NT2/D1 (cell line): Measurements from ENCODE around the gene SARNP.

ENCODE experiments used
- DNase-seq: peaks from one replicate; pipeline ENCODE4 v3.0.0-alpha.2; 2011; ENCODE audit warnings: low read depth, low spot score
- H3K27me3 ChIP-seq: 2 replicates; pipeline ENCODE4 v1.6.0; 2011; ENCODE audit warnings: mild to moderate bottlenecking; ENCODE audit not compliant: insufficient read length, insufficient read depth
- H3K36me3 ChIP-seq: 2 replicates; pipeline ENCODE4 v1.6.1; 2011; ENCODE audit warnings: mild to moderate bottlenecking, low read length, mixed read lengths; ENCODE audit not compliant: insufficient read depth, insufficient read length
- H3K4me1 ChIP-seq: 2 replicates; pipeline ENCODE4 v1.5.1; 2011; ENCODE audit not compliant: insufficient read depth, insufficient read length
- H3K4me3 ChIP-seq: 2 replicates; pipeline ENCODE4 v1.5.1; 2011; ENCODE audit warnings: low read depth; ENCODE audit not compliant: insufficient read length
- H3K9ac ChIP-seq: 2 replicates; pipeline ENCODE4 v1.6.0; 2011; ENCODE audit warnings: low read depth; ENCODE audit not compliant: insufficient read length
- H3K9me3 ChIP-seq: 2 replicates; pipeline ENCODE4 v1.5.1; 2011; ENCODE audit warnings: mild to moderate bottlenecking, low read length; ENCODE audit not compliant: insufficient read depth
- SUZ12 ChIP-seq: IDR thresholded peaks from 2 replicates; pipeline ENCODE4 v1.6.1; 2011; ENCODE audit not compliant: insufficient read length, insufficient read depth; ENCODE audit errors: extremely low read depth
- YY1 ChIP-seq: IDR thresholded peaks from 2 replicates; pipeline ENCODE4 v1.6.1; 2011; ENCODE audit not compliant: insufficient read length, insufficient read depth
- ZNF274 ChIP-seq: IDR thresholded peaks from 2 replicates; pipeline ENCODE4 v1.6.1; 2011; ENCODE audit warnings: mild to moderate bottlenecking, low read depth, low read length

SARNP gene

GRCh38 chr12:55707841-55708694 is 109.5 kb downstream of the SARNP start, which contains the start of gene ITGA7:
Gene ITGA7 (minus strand): TSS chr12:55707904. CDS start chr12:55707682, 222 bp downstream.
- H3K36me3 ChIP-seq, result peaks cover 4% of the 10 kb centered on the region
- peak within 1 kb of the TSS; percentile 91 for H3K9ac ChIP-seq
- DNase-seq, result peak; percentile 92
- peaks cover 37% of the 10 kb centered on the region for H3K27me3 ChIP-seq
- H3K9me3 ChIP-seq, result no peaks in the 10 kb centered on the region
- TF ChIP-seq SUZ12, result no peak
- TF ChIP-seq ZNF274, result no peak
- TF ChIP-seq YY1, result no peak
- H3K4me1 ChIP-seq, result peaks cover 9% of the 10 kb centered on the region
- H3K4me3 ChIP-seq, result peak within 1 kb of the TSS; percentile 86
